HG03064 (cell line): ENCODE measurements around the gene MMP15.
"Not testable (repeated sequence)": the region's sequence is repeated elsewhere in the genome, so short reads cannot be mapped to it uniquely, and the experiment has no call there.

Experiments used
- ATAC-seq: cut with Tn5 transposase; IDR thresholded peaks from one replicate; pipeline ENCODE4 v1.9.1; 2021; ENCODE audit warnings: low read depth; ENCODE audit not compliant: unreplicated experiment

Gene MMP15

DNA sequence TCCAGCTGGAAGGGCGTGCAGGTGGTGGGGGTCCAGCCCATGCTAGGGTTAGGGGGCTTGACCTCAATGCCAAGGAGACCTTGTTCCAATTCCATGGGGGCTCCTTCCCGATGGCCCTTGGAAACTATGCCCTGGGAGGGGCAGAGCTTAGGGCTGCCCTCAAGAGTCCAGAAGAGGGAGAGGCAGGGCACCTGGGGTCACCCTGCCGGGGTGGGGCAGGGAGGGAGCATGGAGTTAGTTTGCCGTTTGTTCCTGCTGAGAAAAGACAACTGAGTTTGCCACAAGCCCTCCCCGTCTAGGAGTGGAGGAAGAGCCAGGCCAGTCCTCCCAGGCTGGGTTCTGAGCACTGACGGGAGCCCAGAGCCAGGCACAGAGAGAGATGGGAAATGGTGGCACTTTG lies 21.4 kb downstream of the MMP15 start:
- ATAC-seq, result no peak

DNA sequence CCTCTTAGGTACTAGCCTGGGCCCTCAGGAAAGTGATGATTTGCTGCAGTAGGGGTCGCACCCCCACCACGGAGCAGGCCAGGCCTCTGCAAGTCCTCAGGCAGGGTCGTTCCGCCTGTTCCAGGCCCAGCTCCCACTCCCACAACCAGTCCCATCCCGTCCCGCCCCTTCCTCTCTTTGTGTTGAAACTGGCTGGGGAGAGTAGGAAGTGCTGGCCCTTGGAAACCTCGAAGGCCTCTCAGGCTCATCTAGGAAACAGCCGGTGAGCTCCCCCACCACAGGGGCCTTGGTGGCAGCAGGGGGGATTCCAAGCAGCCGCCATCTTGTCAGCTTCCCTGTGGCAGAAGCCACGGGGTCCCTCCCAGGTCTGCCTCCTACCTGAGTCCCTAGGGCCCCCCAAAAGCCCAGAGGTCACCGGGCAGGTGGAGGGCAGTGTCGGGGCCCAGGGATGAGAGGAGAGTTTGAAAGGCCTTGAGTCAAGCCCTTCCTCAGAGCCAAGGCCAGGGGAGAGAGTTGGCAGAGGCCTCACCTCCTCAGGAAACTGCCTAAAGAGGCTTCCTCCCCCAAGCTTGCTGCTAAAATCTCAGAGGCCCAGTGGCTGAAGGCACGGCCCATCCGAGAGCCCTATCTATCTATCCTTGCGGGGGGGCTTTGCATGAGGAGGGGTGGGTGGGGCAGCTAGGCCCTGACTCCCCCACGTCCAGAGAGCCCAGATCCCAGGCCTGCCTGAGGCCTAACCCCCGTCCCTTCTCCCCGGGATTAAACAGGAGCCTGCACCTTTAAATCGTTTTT lies 22.2 kb downstream of the MMP15 start:
- no peak for ATAC-seq

DNA sequence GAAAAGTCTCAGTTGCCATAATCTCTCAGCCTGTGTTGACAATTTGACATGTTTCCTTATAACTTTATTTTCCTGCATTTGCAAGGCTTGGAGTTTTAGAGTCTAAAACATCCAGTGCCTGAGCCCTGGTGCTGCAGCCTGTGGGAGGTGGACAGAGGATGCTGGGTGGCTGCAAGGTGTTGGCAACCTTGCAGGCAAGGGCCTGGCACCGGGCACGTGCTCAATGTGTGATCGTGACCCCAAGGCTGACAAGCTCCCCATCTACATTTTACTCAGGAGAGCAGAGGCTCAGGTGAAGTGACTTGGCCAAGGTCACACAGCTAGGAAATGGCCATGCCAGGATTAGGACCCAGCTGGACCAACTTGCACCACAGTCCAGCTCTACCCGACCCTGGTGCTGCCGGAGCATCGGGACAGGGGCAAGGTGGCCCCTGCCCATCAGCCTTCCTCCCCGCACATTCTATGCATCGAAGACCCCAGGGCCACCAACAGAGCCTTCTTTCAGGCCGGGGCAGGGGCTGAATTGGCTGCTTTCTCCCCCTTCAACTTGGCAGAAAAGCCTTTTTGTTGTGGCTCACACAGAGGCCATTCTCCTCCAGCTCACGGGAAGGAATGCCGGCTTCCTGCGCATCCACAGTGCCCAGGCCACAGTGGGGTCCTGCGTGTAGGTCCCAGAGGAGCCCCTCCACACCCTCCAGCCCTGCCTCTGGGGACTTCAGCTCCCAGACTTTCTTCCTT lies 23.1 kb downstream of the MMP15 start:
- ATAC-seq, result no peak

DNA sequence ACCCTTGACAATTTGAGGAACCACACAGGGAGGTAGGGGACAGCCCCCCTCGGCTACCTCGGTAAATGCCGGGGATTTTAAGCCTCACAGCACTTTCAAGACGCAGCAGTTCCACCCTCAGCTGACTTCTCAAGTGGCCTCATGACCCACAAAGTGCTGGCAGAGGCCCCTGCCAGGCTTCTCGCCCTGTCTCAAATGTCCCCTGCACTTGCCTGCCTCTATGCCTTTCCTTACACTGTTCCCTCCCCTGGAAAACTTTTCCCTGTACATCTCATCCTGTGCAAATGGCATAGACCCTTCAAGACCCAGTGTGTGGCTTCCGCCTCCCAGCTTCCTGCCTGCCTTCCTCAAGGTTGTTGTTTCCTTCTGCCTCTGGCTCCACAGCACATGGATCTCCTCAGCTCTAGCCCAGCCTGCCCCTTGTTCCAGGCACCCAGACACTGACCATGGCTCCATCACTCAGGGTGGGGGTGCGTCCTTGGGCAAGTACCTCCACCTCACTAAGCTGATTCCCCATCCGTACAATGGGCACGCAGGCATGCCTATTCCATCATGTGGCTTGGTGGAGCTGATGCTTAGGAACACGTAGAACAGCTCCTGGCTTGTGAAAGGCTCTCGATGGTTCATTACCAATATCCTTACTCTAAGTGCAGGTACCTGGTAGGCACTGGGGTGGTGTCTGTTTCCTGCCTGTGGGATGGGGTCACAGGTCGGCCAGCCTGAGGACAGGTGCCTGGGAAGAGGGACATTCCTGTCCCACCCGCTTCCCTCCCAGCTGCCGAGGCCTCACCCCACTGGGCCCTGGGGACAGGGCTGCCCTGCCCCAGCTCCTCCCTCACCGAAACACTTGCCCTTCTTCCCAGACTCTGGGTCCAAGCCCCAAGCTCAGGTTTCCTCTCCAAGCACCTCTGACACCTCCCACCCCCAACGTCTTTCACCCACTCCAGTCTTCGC lies 24.0 kb downstream of the MMP15 start:
- ATAC-seq, result no peak

DNA sequence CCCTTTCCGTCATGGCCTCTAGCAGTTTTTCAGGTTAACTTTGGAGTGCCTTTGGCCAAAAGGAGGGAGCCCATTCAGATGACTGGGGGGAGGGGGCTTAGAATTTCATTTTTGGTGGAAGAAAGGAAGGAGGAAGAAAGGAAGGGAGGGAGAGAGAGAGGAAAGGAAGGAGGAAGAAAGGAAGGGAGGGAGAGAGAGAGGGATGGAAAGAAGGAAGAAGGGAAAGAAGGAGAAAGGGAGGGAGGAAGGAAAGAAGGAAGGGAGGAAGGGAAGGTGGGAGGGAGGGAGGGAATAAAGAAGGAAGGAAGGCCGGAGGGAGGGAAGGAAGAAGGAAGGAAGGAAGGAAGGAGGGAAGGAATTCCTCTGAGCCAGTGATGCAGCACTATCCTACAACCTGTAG lies 25.7 kb downstream of the MMP15 start:
- ATAC-seq, result no peak

DNA sequence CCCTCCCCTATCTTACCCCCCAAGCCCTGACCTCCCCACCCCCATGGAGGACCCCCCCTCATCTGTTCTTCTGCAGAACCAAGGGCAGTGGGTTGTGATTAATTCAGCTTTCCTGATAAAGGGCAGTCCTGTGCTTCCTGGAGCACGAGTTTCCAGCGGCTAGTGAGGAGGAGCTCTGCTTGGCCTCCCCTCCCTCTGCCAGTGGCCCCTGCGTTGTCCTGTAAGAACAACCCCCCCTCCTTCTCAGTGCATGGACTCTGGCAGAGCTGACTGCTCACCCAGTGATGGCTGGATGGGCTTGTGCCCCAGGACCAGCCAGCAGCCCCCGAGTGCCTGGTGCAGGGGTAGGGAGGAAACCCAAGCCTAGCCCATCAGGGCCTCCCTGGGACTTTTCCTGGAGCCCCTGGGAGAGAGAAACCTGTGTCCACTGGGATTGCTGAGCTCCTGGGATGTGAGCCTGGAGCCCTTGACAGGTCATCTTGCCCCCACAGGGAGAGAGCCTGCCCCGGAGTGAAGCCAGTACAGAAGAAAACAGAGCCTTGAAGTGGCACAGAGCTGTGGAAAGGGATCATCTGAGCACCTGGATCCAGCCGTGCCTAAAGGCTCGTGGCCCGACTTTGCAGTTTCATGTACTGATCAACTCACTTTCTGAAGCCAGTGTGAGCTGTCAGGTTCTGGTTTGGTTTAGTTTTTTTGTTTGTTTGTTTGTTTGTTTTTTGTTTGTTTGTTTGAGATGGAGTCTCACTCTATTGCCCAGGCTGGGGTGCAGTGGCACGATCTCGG lies 26.5 kb downstream of the MMP15 start:
- no peak for ATAC-seq

DNA sequence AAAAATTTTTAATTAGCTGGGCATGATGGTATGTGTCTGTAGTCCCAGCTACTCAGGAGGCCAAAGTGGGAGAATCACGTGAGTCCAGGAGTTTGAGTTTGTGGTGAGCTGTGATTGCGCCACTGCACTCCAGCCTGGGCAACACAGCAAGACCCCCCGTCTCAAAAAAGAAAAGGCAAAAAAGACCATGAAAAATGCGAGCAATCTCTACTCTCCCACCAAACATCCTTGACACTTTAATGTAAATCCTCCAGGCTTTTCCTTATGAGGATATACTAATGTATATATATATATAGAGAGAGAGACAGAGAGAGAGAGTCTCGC lies 28.1 kb downstream of the MMP15 start:
- no peak for ATAC-seq

DNA sequence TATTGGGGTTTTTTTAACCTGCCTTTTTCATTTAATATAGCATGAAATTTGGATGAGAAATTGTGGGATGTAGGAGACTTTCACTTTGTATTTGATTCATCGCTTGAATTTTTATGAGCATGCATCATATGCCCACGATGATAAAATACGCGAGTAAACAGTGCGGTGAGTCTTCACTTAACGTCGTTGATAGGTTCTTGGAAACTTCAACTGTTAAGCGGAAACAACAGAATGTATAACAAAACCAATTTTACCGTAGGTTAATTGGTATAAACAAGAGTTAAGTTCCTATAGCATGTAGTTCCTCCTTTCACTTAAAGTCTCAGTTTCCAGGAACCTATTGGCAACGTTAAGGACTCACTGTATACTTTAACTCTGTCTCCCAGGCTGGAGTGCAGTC lies 28.7 kb downstream of the MMP15 start:
- no peak for ATAC-seq

DNA sequence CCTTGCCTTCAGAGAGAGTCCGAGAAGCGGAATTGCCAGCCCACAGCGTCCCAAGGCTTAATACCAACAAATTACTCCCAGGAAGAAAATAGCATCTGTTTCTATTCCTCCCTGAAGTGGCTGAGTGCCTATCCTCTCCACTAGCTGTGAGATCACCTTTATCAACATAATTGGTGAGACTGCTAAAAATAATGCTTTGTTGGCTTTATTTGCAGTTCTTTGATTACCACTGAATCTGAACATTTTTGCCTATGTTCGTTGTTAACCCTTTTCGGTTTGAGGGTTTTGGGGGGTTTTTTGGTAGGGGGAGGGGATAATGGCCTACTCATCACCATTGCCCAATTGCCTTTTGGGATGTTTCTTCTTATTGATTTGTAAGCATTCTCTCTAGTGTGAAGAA lies 31.0 kb downstream of the MMP15 start:
- no peak for ATAC-seq

DNA sequence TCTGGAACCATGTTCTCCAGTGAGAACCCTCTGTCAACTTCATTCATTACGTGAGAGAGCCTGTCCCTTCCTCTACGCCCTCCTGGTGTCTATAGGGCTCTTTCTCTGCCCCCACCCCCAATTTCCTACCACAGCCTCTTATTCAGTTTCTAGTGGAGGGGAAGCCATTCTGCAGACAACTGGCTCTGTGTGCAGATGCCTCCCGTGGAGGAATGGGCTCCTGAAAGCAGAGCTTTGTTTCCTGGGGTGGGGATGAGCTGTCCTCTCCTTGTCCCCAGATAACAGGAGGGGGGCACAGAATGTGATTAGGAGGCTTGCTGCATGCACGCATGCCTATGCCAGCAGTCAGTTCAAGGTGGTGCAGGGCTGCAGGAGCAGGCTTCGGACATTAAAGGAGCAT lies 31.6 kb downstream of the MMP15 start:
- ATAC-seq, result no peak

DNA sequence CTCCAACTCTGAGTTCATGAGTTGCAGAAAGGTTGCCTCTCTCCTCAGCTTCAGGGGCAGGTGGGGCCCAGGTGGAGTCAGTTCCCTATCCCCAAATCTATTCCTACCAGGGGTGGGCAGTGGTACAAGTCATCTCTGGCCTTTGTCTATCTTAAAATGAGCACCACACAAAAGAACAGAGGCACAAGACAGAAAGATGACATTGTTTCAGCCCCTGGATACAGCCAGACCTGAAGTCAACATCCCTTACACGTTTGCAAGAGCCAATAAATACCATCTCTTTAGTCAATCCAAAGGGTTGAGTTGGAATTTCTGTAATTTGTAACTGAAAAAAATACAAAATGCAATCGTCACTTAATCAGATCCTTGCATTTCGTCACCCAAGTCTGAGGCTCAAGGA lies 32.2 kb downstream of the MMP15 start:
- ATAC-seq, result no peak

DNA sequence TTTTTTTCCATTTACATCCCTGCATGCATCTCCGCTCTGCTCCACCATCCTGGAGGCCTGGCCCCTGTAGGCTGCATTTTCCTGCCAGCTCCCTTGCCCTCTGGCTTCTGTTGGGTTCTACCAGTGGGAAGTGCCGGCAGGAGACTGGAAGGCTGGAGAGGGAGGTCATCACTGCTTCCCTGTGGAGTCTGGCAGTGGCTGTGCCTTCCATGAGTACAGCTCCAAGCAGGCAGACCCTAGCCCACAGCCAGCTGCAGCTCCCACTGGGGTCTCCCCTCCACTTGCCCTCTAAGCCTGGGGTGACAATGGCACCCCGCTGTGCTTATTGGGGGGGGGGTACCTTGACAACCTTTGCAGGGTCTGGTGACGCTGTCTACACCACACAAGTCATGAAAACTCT lies 37.3 kb downstream of the MMP15 start:
- ATAC-seq, result no peak

DNA sequence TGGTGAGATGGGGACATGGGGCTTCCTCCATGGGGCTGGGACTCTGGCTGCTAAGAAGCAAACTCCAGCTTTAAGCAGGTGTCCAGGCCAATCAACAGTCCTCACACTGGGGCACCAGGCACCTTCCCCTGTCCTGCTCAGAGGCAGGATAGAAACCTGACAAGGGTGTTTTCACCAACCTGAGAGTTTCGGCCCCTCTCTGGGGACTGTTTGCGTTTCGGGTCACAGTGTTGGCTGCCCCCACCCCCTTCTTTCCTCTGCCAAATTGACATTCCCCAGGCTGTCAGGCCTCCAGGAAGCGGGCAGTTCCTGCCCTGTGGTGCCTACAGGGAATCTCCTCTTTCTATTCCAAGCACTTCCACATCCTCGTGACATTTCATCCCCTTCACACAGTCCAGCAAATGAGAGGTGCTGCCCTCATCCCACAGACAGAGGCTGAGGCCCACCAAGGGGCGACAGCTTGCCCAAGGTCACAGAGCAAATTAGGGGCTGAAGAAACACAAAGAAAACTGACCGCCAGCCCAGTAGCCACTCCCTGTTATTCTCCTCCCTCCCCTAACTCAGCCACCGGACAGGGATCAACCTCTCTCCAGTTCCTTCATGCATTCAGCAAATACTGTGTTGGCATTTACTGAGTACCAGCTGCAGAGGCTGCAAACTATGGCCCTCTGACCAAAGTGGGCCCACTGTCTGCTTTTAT lies 38.0 kb downstream of the MMP15 start:
- no peak for ATAC-seq

DNA sequence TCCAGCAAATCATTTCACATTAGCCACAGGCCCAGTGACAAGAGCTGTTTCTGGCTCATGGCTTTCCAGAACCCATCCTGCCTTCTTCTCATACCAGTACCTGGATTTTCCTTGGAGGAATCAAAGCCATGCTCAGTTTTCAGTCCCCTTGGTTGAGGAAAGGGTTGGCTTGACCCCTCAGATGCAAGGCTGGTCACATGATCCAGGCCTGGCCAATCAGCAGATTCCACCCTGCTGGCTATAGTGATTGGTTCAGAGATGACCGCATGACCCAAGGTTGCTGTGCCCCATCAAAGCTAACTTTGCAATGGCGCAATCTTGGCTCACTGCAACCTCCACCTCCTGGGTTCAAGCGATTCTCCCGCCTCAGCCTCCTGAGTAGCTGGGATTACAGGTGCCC lies 45.0 kb downstream of the MMP15 start:
- ATAC-seq, result no peak

DNA sequence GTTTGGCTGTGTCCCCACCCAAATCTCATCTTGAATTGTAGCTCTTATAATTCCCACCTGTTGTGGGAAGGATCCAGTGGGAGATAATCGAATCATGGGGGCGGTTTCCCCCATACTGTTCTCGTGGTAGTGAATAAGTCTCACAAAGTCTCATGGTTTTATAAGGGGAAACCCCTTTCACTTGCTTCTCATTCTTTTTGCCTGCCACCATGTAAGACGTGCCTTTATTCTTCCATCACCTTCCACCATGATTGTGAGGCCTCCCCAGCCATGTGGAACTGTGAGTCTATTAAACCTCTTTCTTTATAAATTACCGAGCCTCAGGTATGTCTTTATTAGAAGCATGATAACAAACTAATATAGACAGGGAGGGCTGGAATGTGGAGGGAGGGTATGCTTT lies 46.6 kb downstream of the MMP15 start:
- not testable (repeated sequence) for ATAC-seq

DNA sequence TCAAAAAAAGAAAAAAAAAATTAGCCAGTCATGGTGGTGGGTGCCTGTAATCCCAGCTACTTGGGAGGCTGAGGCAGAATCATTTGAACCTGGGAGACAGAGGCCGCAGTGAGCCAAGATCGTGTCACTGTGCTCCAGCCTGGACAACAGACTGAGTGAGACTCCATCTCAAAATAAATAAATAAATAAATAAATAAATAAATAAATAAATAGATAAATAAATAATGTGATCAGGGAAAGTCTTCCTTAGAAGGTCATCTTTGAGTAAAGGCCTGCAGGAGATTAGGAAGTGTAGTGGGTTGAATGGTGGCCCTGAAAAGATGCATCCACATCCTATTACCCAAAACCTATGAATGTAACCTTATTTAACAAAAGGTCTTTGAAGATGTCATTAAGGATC lies 47.5 kb downstream of the MMP15 start:
- not testable (repeated sequence) for ATAC-seq

DNA sequence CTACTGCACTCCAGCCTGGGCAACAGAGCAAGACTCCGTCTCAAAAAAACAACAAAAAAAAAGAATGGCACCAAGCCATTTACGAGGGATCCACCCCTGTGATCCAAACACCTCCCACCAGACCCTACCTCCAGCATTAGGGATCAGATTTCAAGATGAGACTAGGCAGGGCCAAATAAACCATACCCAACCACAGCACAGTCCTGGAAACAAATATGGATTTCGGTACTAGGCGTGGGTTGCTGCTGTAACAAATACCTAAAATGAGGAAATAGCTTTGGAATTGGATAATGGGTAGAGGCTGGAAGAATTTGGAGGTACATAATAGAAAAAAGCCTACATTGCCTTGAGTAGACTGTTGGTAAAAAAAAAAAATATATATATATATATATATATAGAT lies 49.1 kb downstream of the MMP15 start:
- ATAC-seq, result no peak

DNA sequence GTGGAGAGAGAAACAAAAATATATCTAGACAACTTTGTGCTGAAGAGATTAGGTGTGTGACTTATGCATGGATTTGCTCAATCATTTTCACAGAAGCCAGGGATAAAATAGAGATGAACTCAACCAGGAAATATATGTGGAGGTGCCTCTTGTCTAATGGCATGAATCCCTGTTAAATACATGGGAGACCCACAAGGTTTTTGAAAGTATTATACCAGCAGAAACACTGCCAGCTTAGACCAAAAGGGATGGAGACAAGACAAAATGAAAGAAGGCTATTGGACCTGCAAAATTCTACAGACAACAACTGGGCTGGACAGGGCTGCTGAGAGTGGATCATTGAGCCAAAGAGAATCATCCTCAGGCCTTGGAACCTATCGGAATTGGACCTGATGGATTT lies 51.0 kb downstream of the MMP15 start:
- no peak for ATAC-seq

DNA sequence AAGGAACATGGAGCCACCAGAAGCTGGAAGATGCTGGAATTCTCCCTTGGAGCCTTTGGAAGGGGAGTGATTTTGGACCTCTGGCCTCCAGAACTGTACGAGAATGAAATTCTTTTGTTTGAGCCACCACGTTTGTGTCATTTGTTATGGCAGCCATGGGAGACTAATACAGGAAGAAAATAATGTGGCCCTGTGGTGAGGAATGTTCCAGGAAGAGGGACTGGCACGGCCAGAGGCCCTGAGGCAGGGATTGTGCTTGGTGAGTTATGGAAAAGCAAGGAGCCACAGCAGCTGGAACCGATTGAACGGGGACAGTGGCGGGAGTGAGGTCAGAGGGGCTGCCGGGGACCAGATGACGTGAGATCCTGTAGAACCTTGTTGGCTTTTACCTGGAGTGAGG lies 52.2 kb downstream of the MMP15 start:
- ATAC-seq, result no peak

DNA sequence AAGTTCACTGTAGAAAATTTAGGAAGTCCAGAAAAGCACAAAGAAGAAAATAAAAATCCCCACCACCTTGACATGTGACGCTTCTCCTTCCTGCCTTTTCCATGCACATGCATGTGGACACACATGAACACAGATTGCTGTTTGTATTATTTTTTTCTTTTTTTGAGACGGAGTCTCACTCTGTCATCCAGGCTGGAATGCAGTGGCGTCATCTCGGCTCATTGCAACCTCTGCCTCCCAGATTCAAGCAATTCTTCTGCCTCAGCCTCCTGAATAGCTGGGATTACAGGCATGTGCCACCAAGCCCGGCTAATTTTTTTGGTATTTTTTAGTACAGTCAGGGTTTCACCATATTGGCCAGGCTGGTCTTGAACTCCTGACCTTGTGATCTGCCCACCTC lies 55.1 kb downstream of the MMP15 start:
- not testable (repeated sequence) for ATAC-seq
